Chondrocyte (in vitro differentiated cells): ENCODE measurements around the gene GLYATL1. TPM values are rescaled to one million over a fixed set of nuclear protein-coding genes. Genes with fewer than 3 reads are reported as not detected.

Source experiments
- DNase-seq: peaks from one replicate; pipeline ENCODE4 v3.0.0; 2021; ENCODE audit warnings: mixed read lengths, low spot score
- H3K27ac Mint-ChIP-seq: one replicate; pipeline ENCODE4 v1.8.0; 2021; ENCODE audit warnings: mild to moderate bottlenecking, moderate library complexity, mixed read lengths; ENCODE audit not compliant: unreplicated experiment
- H3K27me3 Mint-ChIP-seq: 2 replicates; pipeline ENCODE4 v1.8.0; 2021; ENCODE audit warnings: low read depth, mixed read lengths
- H3K36me3 Mint-ChIP-seq: 2 replicates; pipeline ENCODE4 v1.8.0; 2021; ENCODE audit warnings: low read depth, mixed read lengths
- H3K4me1 Mint-ChIP-seq: 2 replicates; pipeline ENCODE4 v1.8.0; 2021; ENCODE audit warnings: low read depth, mild to moderate bottlenecking, mixed read lengths
- H3K4me3 Mint-ChIP-seq: one replicate; pipeline ENCODE4 v1.8.0; 2021; ENCODE audit warnings: mild to moderate bottlenecking, moderate library complexity, mixed read lengths; ENCODE audit not compliant: unreplicated experiment
- H3K9me3 Mint-ChIP-seq: 2 replicates; pipeline ENCODE4 v1.8.0; 2021; ENCODE audit warnings: low read depth, mixed read lengths
- total RNA-seq: library from RNA; stranded (reverse); gene quantifications from 3 replicates; pipeline ENCODE4 v1.2.1, GENCODE V29; 2021
- TF ChIP-seq, protein P1 (sequence below): fragments of 200-600 bp; sonication (generic); IDR thresholded peaks from 2 replicates; pipeline ENCODE4 v1.5.0; 2021; ENCODE audit warnings: antibody characterized with exemption, mild to moderate bottlenecking, moderate library complexity

Gene GLYATL1
- total RNA-seq, 1 donor from 2014 or later = not detected

DNA sequence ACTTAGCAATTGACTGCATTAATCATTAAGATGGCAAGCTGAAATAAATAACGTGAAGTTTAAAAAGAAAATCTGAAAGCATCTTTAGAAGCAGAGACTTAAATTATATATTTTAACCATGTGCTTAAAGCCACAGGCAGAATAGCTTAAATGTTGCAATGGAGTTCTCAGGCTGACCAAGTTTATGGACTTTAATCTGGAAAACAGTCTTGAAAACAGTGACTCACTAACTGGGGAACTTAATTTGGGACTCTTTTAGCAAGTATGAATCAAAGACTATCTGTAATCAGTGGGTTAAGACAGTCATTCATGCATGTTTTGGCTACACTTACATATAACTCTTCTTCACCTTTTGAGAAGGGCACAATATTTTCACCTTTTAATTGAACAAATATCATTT, 12.6 kb upstream of the GLYATL1 start:
- Mint-ChIP-seq H3K36me3 (no peaks in the 10 kb centered on the region), H3K9me3 (no peaks in the 10 kb centered on the region), H3K27me3 (peaks cover 33% of the 10 kb centered on the region), H3K4me1 (peaks cover 7% of the 10 kb centered on the region), H3K27ac (no peak overlapping the region), H3K4me3 (no peak overlapping the region)
- TF ChIP-seq, protein P1, sequence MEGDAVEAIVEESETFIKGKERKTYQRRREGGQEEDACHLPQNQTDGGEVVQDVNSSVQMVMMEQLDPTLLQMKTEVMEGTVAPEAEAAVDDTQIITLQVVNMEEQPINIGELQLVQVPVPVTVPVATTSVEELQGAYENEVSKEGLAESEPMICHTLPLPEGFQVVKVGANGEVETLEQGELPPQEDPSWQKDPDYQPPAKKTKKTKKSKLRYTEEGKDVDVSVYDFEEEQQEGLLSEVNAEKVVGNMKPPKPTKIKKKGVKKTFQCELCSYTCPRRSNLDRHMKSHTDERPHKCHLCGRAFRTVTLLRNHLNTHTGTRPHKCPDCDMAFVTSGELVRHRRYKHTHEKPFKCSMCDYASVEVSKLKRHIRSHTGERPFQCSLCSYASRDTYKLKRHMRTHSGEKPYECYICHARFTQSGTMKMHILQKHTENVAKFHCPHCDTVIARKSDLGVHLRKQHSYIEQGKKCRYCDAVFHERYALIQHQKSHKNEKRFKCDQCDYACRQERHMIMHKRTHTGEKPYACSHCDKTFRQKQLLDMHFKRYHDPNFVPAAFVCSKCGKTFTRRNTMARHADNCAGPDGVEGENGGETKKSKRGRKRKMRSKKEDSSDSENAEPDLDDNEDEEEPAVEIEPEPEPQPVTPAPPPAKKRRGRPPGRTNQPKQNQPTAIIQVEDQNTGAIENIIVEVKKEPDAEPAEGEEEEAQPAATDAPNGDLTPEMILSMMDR = no peak
- no peak for DNase-seq

DNA sequence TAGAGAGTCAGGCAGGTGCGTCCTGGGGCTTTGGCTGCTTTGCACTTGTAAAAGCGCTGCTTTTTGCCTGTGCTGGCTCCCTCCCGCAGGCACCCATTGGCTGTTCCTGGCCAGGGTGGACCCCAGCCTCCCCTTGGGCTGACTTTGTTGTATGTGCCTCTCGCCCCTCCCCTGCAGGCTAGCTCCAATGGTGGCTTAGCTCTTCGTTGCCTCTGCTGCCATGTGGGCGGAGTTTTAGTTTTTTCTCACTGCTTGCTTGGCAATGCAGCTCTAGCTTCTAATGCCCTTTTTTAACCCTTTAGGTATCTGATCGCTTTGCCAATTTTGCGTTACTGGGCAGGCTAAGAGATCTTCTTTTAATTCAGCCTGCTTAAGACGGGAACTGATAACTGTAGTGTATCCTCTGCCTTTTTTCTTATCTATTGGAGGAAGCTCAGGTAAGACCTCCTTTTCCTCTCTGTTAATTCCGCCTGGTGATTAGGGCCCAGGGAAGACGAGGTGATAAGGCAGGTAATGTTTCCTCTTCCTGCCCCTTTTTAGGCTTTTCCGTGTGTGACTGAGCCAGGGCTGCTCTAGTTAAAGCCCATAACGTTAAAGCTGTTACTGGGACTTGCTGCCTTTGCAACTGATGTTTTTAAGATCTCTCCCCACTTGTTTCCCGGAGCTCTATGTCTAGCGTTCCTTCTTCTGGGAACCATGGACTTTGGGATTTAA, 11.7 kb upstream of the GLYATL1 start:
- Mint-ChIP-seq H3K27ac (no peak overlapping the region), H3K27me3 (peaks cover 33% of the 10 kb centered on the region), H3K9me3 (no peaks in the 10 kb centered on the region), H3K4me3 (no peak overlapping the region), H3K4me1 (peaks cover 7% of the 10 kb centered on the region), H3K36me3 (no peaks in the 10 kb centered on the region)
- DNase-seq = no peak
- TF ChIP-seq, protein P1 = no peak

DNA sequence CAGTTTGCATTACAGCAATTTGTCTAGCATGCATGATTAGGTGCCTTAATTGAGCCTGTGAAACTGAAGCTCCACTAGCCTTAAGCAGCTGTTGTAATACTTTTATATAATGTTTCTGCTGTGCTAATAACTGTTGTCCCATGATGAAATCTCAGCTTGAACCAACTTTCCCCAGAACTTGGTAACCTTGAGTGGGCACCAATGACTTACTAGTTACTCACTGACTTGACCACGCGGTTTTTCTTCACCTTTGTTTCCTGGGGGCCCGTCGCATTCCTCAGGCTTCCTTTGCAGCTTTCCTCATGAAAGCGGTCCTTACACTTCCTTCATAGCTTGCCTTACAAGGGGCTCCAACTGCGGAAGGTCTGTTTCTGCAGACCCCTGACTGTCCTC, 11.2 kb upstream of the GLYATL1 start:
- H3K4me1 Mint-ChIP-seq = peaks cover 7% of the 10 kb centered on the region
- TF ChIP-seq, protein P1 = no peak
- no peak for DNase-seq
- H3K36me3 Mint-ChIP-seq = no peaks in the 10 kb centered on the region
- peaks cover 38% of the 10 kb centered on the region for H3K27me3 Mint-ChIP-seq
- no peaks in the 10 kb centered on the region for H3K9me3 Mint-ChIP-seq
- no peak overlapping the region for H3K4me3 Mint-ChIP-seq
- no peak overlapping the region for H3K27ac Mint-ChIP-seq

DNA sequence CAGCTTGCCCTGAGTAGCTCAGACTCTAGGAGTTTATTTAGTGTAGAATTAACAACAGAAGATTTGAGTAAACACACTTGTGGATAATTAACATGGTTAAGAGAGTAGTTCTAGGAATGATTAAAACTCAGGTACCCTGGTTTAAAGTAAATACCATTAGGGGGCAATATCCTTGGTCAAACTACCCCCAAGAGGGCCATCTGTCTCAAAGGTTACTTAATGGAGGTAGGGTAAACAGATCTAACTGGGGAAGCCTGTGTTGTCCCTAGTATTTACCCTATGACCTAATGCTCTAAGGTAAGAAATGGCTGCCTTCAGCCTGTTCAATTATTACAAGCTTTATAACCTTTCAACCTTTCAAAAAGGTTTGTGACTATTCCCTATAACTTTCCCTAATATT, 10.6 kb upstream of the GLYATL1 start:
- TF ChIP-seq, protein P1 = no peak
- H3K36me3 Mint-ChIP-seq = no peaks in the 10 kb centered on the region
- DNase-seq = no peak
- H3K27me3 Mint-ChIP-seq = peaks cover 35% of the 10 kb centered on the region
- no peak overlapping the region for H3K27ac Mint-ChIP-seq
- no peak overlapping the region for H3K4me3 Mint-ChIP-seq
- H3K9me3 Mint-ChIP-seq = no peaks in the 10 kb centered on the region
- H3K4me1 Mint-ChIP-seq = peaks cover 4% of the 10 kb centered on the region

DNA sequence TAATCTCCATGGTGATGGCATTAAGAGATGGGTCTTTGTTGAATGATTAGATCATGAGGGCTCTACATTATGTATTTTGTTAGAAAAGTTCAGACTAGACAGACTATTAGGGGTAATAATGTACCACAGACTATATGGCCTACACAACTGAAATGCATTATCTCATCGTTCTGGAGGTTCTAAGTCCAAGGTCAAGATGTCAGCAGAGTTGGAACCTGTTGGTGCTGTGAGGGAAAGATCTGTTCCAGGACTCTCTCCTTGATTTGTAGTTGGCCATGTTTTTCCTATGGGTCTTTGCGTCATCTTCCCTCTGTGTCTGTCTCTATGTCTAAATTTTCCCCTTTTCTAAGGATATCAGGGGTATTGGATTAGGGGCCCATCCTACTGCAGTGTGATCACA, 8.4 kb upstream of the GLYATL1 start:
- DNase-seq = no peak
- Mint-ChIP-seq H3K27me3 (peaks cover 30% of the 10 kb centered on the region), H3K4me1 (peaks cover 4% of the 10 kb centered on the region), H3K4me3 (no peak overlapping the region), H3K27ac (no peak overlapping the region), H3K36me3 (no peaks in the 10 kb centered on the region), H3K9me3 (no peaks in the 10 kb centered on the region)
- TF ChIP-seq, protein P1 = no peak
